Astrocyte (in vitro differentiated cells and primary cell): Measurements from ENCODE around the gene PRKCE. TPM values are rescaled to one million over a fixed set of nuclear protein-coding genes. Genes with fewer than 3 reads are reported as not detected.

Experiments
- DNase-seq: peaks from one replicate; pipeline ENCODE4 v3.0.0-alpha.2; 2010; ENCODE audit warnings: low read depth
- FAIRE-seq: peaks from 2 replicates; lab custom pipeline; 2011; peaks lifted over from hg19 to GRCh38; lab: Jason Lieb, UNC
- H2AFZ ChIP-seq: 2 replicates; pipeline ENCODE4 v1.6.0; 2012; ENCODE audit warnings: low read depth, low read length, inconsistent platforms
- H3K27ac ChIP-seq: 2 replicates; pipeline ENCODE4 v1.5.1; 2011; ENCODE audit warnings: low read depth, low read length, inconsistent platforms
- H3K27me3 ChIP-seq: 2 replicates; pipeline ENCODE4 v1.6.0; 2011; ENCODE audit warnings: low read length, inconsistent platforms; ENCODE audit not compliant: insufficient read depth
- H3K36me3 ChIP-seq: 2 replicates; pipeline ENCODE4 v1.5.1; 2011; ENCODE audit warnings: low read length, inconsistent platforms; ENCODE audit not compliant: insufficient read depth
- H3K4me1 ChIP-seq: 2 replicates; pipeline ENCODE4 v1.5.1; 2011; ENCODE audit warnings: low read length, inconsistent platforms; ENCODE audit not compliant: insufficient read depth
- H3K4me2 ChIP-seq: 2 replicates; pipeline ENCODE4 v1.6.0; 2012; ENCODE audit warnings: low read length, inconsistent platforms
- H3K4me3 ChIP-seq: 2 replicates; pipeline ENCODE4 v1.5.1; 2011; ENCODE audit warnings: low read depth, mild to moderate bottlenecking, low read length, inconsistent platforms; ENCODE audit not compliant: insufficient read depth
- H3K79me2 ChIP-seq: 2 replicates; pipeline ENCODE4 v1.6.0; 2012; ENCODE audit warnings: mild to moderate bottlenecking, low read length, inconsistent platforms; ENCODE audit not compliant: insufficient read depth
- H3K9ac ChIP-seq: 2 replicates; pipeline ENCODE4 v1.6.0; 2012; ENCODE audit warnings: mild to moderate bottlenecking, low read length, inconsistent platforms
- H3K9me3 ChIP-seq: 2 replicates; pipeline ENCODE4 v1.5.1; 2012; ENCODE audit warnings: low read depth, mild to moderate bottlenecking, low read length, inconsistent platforms; ENCODE audit not compliant: insufficient read depth
- H4K20me1 ChIP-seq: 2 replicates; pipeline ENCODE4 v1.6.0; 2012; ENCODE audit warnings: low read length, inconsistent platforms; ENCODE audit not compliant: insufficient read depth
- H3K27ac Mint-ChIP-seq: one replicate; pipeline ENCODE4 v1.8.0; 2021; ENCODE audit warnings: mild to moderate bottlenecking, mixed read lengths; ENCODE audit not compliant: unreplicated experiment
- H3K27me3 Mint-ChIP-seq: one replicate; pipeline ENCODE4 v1.8.0; 2021; ENCODE audit warnings: low read depth, mixed read lengths; ENCODE audit not compliant: unreplicated experiment
- H3K36me3 Mint-ChIP-seq: one replicate; pipeline ENCODE4 v1.8.0; 2021; ENCODE audit warnings: low read depth, mixed read lengths; ENCODE audit not compliant: unreplicated experiment
- H3K4me1 Mint-ChIP-seq: one replicate; pipeline ENCODE4 v1.8.0; 2021; ENCODE audit warnings: low read depth, mixed read lengths; ENCODE audit not compliant: unreplicated experiment
- H3K4me3 Mint-ChIP-seq: one replicate; pipeline ENCODE4 v1.8.0; 2021; ENCODE audit warnings: mild to moderate bottlenecking, moderate library complexity, mixed read lengths; ENCODE audit not compliant: unreplicated experiment
- H3K9me3 Mint-ChIP-seq: one replicate; pipeline ENCODE4 v1.8.0; 2021; ENCODE audit warnings: mild to moderate bottlenecking, mixed read lengths; ENCODE audit not compliant: unreplicated experiment
- CTCF ChIP-seq: IDR thresholded peaks from 2 replicates; pipeline ENCODE4 v1.5.1; 2011; ENCODE audit warnings: low read depth, mild to moderate bottlenecking, inconsistent platforms, low read length, moderate library complexity; ENCODE audit not compliant: insufficient read depth
- EZH2 ChIP-seq: IDR thresholded peaks from 2 replicates; pipeline ENCODE4 v1.6.1; 2012; ENCODE audit warnings: mild to moderate bottlenecking, low read length, inconsistent platforms; ENCODE audit not compliant: insufficient read depth
- total RNA-seq: library from RNA; stranded (reverse); gene quantifications from 2 replicates; pipeline ENCODE4 v1.2.1, GENCODE V29; 2021

Gene PRKCE
- total RNA-seq, 1 donor from 2014 or later: 12.8 TPM

GRCh38 chr2:45683292-45683691 is 31.8 kb downstream of the PRKCE start:
- FAIRE-seq (no peak), DNase-seq (no peak)
- peaks cover 4% of the 10 kb centered on the region for H3K79me2 ChIP-seq

GRCh38 chr2:45684756-45685155 is 33.3 kb downstream of the PRKCE start:
- H3K27ac ChIP-seq: no peak overlapping the region
- no peaks in the 10 kb centered on the region for H3K27me3 ChIP-seq
- Mint-ChIP-seq H3K27ac (no peak overlapping the region), H3K36me3 (no peaks in the 10 kb centered on the region), H3K9me3 (no peaks in the 10 kb centered on the region), H3K4me3 (no peak overlapping the region), H3K27me3 (peaks cover 1% of the 10 kb centered on the region), H3K4me1 (peaks cover 14% of the 10 kb centered on the region)
- H3K9ac ChIP-seq: no peak overlapping the region
- no peak for FAIRE-seq
- no peak for TF ChIP-seq EZH2
- TF ChIP-seq CTCF: no peak
- H3K4me3 ChIP-seq: no peak overlapping the region
- H3K4me1 ChIP-seq: peaks cover 11% of the 10 kb centered on the region
- H2AFZ ChIP-seq: no peak overlapping the region
- H3K4me2 ChIP-seq: no peak overlapping the region
- no peaks in the 10 kb centered on the region for H3K9me3 ChIP-seq
- peaks cover 4% of the 10 kb centered on the region for H3K79me2 ChIP-seq
- no peaks in the 10 kb centered on the region for H3K36me3 ChIP-seq
- no peak for DNase-seq
- no peaks in the 10 kb centered on the region for H4K20me1 ChIP-seq

More at GRCh38 chr2:45683292-45683691, 31.8 kb downstream of the PRKCE start:
- Histone ChIP-seq H3K27ac (no peak overlapping the region), H3K4me1 (peaks cover 11% of the 10 kb centered on the region), H3K9me3 (no peaks in the 10 kb centered on the region), H3K27me3 (no peaks in the 10 kb centered on the region), H2AFZ (no peak overlapping the region), H3K9ac (no peak overlapping the region), H4K20me1 (no peaks in the 10 kb centered on the region), H3K4me2 (no peak overlapping the region), H3K4me3 (no peak overlapping the region), H3K36me3 (no peaks in the 10 kb centered on the region)
- Mint-ChIP-seq H3K27me3 (peaks cover 1% of the 10 kb centered on the region), H3K36me3 (no peaks in the 10 kb centered on the region), H3K4me3 (no peak overlapping the region), H3K9me3 (no peaks in the 10 kb centered on the region), H3K4me1 (peaks cover 8% of the 10 kb centered on the region), H3K27ac (no peak overlapping the region)
- TF ChIP-seq CTCF: no peak
- TF ChIP-seq EZH2: no peak

- H3K9me3 Mint-ChIP-seq: no peaks in the 10 kb centered on the region
These were observed 33.8 kb downstream of the PRKCE start for GRCh38 chr2:45685260-45685659.

More at GRCh38 chr2:45685260-45685659, 33.8 kb downstream of the PRKCE start:
- no peak overlapping the region for H3K4me2 ChIP-seq
- H3K27me3 ChIP-seq: no peaks in the 10 kb centered on the region
- no peak overlapping the region for H3K9ac ChIP-seq
- H3K9me3 ChIP-seq: no peaks in the 10 kb centered on the region
- H3K79me2 ChIP-seq: peaks cover 4% of the 10 kb centered on the region
- Mint-ChIP-seq H3K27ac (no peak overlapping the region), H3K4me1 (peaks cover 14% of the 10 kb centered on the region), H3K36me3 (no peaks in the 10 kb centered on the region), H3K27me3 (peaks cover 1% of the 10 kb centered on the region), H3K4me3 (no peak overlapping the region)
- H3K4me3 ChIP-seq: no peak overlapping the region
- FAIRE-seq (no peak), DNase-seq (no peak)
- TF ChIP-seq EZH2 (no peak), CTCF (no peak)
- H3K36me3 ChIP-seq: no peaks in the 10 kb centered on the region
- H4K20me1 ChIP-seq: peaks cover under 1% of the 10 kb centered on the region
- no peak overlapping the region for H3K27ac ChIP-seq
- H2AFZ ChIP-seq: no peak overlapping the region
- peaks cover 11% of the 10 kb centered on the region for H3K4me1 ChIP-seq
